OCI-LY1 (cell line): ENCODE measurements around the gene APBB3.

ENCODE experiments used
- EZH2 ChIP-seq: fragments of 200-600 bp; sonication (generic), shearing (Covaris generic); IDR thresholded peaks from 2 replicates; pipeline ENCODE4 v1.8.0; 2017; ENCODE audit warnings: borderline replicate concordance, mixed run types, mild to moderate bottlenecking, antibody characterized with exemption, low read length, moderate library complexity, mixed read lengths
- TF ChIP-seq, protein P1 (sequence below): fragments of 200-600 bp; sonication (generic), shearing (Covaris generic); IDR thresholded peaks from 2 replicates; pipeline ENCODE4 v1.5.1; 2017; ENCODE audit warnings: mild to moderate bottlenecking, antibody characterized with exemption, low read length, moderate library complexity, mixed read lengths

DNA sequence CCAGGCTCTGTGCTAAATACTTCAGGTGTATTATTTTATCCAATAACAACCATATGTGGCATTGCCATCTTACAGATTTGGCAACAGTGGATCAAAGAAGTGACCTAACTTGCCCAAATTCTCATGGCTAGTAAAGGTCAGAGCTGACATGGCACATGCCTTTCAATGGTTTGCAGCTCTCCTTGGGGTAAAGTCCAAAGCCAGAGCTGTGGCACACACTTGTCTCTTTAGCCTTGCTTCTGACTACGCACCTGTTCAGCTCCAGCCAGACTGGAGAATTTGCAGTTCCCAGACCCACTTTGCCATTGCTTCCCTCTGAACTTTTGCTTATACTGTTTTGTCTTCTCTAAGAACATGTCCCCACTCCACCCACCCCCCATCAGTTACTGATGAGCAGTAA, 6.1 kb upstream of the APBB3 start:
- TF ChIP-seq, protein P1, sequence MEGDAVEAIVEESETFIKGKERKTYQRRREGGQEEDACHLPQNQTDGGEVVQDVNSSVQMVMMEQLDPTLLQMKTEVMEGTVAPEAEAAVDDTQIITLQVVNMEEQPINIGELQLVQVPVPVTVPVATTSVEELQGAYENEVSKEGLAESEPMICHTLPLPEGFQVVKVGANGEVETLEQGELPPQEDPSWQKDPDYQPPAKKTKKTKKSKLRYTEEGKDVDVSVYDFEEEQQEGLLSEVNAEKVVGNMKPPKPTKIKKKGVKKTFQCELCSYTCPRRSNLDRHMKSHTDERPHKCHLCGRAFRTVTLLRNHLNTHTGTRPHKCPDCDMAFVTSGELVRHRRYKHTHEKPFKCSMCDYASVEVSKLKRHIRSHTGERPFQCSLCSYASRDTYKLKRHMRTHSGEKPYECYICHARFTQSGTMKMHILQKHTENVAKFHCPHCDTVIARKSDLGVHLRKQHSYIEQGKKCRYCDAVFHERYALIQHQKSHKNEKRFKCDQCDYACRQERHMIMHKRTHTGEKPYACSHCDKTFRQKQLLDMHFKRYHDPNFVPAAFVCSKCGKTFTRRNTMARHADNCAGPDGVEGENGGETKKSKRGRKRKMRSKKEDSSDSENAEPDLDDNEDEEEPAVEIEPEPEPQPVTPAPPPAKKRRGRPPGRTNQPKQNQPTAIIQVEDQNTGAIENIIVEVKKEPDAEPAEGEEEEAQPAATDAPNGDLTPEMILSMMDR: no peak
- no peak for TF ChIP-seq EZH2
